Superior temporal gyrus (tissue), 1 donor: ENCODE data around the gene AFTPH.

Experiments used
- DNase-seq: peaks from one replicate; pipeline ENCODE4 v3.0.0-alpha.2; 2016; ENCODE audit errors: extremely low spot score

AFTPH gene

DNA sequence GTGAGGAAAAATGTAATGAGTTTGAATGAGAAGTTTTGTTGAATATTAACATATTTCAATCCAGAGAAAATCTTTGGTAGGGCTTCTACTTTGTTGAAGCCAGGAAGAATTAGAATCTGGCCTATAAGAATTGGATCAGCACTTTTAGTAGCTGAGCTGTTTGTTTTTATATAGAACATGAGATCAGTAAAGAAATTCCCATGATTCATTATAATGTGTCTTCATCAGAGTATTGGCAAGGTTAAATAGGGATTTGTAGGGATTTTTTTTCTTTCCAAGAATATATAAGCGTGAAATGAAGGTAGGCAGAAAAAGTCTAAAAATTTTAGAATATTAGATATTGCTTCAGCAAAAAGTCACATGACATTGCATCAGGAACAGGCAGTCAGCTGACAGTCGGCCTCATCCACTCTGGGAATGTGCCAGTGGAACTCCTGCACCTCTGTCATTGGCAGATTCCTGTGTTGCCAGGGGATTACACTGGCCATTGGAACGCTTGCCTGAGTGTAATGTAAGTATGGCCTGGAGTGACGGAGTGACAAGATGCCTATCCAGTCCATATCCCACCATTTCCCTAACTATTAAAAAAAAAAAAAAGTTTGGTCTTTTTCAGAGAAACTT is 69.0 kb downstream of the AFTPH start:
- DNase-seq: no peak

- DNase-seq: no peak
These were observed 70.3 kb downstream of the AFTPH start for GRCh38 chr2:64594226-64594989.

GRCh38 chr2:64595397-64596176 is 71.5 kb downstream of the AFTPH start:
- DNase-seq: peak; percentile 68

- no peak for DNase-seq
These were observed 74.1 kb downstream of the AFTPH start for GRCh38 chr2:64598226-64598625.

GRCh38 chr2:64599469-64599868 is 75.3 kb downstream of the AFTPH start:
- no peak for DNase-seq

GRCh38 chr2:64601034-64601754 is 77.1 kb downstream of the AFTPH start:
- DNase-seq: no peak

DNA sequence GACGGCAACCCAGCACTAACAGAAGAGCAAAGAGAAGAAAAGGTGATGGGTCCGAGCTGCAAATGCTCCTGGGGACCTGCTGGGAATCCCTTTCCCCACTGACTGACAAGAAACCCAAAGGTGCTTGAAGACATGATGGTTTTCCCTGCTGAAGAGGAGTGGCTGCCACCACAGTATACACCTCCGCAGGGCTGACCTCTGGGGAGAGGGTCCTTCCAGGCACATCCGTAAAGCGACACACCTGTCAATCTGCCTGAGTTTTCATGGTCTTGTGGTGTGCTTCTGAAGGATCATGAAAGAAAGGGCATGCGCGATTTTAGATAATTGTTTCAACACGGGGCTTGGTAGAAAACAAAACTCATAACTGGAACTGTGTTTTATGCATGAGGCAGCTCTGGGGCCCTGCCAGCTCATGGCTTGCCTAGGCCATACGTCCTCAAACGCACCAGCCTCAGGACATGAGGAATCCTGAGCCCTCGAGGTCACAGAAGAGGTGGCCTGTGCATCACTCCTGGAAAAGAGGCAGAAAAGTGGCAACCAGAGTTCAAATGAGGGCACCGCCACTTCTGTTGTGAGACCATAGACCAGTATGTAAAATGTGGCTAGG is 77.8 kb downstream of the AFTPH start:
- DNase-seq: no peak

GRCh38 chr2:64602436-64602835 is 78.3 kb downstream of the AFTPH start:
- no peak for DNase-seq

DNA sequence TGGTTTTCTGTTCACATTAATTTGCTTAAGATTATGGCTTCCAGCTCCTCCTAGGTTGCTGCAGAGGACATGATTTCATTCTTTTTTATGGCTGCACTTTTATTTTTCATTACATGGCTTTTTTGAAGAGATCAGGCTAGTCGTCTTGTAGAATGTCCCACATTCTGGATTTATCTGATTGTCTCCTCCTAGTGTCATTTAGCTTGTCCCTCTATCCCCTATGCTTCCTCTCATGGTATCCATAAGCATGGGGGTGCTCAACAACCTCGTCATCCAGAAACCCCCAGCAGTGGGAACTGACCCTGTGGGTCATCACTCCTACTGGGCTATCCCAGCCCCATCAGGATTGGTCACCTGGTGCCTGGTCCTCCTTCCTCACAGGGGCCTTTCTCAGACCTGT is 80.0 kb downstream of the AFTPH start:
- no peak for DNase-seq

GRCh38 chr2:64605026-64605471 is 80.9 kb downstream of the AFTPH start:
- DNase-seq: no peak

DNA sequence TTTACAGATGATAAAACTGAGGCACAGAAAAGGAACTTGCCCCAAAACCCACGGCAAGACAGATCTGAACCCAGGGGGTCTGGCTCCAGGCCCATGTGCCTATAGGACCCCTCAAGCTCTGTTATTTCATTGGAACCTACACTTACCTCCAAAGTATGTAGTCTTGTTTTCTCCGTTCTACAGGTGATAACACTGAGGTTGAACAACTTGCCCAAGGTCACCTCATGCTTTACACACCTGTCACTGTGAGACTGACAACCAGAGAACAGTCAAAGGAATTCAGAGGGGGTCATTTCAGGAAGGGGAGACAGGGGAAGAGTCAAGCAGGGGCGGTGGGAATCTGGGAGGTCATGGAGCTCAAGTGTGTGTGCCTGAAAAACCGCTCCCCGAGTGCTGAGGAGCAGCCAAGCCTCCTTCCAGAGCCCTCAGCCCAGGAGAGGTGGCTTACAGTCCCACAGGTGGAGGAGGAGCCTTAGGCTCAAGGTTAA is 81.9 kb downstream of the AFTPH start:
- no peak for DNase-seq

DNA sequence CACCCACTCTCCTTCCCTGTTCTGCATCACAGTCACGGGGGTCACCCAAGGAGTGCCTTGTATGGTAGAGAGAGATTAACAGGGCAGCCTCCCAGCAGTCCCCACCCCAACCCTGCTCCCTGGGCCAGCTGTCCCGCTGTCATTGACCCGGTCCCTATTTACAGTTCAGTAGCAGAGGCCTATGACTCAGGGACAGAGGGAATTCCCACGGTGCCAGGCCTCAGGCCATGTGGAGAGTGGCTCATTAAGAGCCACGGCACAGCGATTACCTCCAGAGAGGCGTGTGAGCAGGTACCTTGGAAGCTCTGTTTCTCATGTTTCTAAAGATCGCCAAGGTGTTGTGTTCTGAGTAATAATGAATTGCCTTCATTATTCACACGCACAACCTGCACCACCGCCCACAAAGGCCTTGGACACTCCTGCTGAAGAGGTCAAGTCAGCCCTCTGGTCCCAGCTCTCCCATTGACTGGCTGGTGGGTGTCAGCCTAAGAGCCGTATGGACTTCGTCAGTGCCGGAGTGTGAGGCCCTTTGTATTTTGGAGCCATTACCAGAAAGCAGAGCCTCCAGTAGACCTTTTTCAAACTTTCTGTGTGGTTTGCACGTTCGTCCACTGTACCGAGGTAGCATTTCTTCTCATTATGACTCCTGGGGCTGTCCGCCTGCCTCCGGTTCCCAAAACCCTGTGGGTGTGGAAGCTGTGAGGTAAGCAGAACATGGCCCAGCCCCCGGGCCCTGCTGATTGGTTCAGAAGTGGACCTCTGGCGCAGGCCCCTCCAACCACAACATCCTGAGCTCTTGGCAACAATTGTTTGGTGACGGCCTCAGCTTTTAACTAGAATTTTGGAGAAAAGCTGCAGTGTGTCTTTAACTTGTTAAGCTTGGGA is 82.6 kb downstream of the AFTPH start:
- DNase-seq: no peak

DNA sequence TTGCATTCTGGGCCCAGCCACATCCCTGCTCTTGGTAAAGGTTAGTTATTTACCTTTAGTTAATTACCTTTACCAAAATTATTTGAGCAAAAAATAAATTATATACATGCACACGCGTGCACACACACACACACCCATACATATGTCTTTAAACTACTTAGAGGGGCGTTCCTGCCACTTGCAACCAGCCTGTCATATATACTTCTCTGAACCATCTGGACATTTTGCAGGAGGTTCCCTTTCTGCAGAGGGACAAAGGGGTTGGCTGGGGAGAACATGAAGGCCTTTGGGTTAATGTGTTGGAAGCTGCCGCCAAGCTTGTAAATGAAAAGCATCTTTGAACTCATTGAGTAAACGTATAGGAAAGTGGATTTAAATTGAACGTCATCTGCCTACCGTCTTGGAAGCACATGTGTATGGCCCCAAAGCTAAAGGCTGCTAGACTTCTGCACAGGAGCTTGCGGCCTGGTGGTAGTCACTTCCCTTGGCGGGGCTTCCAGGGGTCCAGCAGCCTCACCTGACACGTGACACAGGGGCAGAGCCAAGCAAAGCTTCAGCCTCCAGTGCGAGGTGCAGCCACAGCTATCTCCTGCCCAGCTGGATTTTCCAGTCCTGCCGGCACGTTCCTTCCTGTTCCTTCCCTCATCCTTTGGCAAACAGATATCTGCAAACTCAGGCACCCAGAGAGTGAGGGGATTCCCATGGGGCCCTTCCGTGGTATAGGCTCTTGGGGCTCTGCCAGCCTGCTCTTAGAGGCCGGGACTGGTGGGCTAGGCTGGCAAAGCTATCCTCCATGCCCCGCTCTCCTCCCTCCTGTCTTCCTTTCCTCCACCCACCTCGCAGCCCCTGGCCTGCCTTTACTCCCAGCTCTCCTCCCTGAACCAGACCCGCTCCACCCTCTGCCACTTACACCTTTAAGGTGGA is 83.5 kb downstream of the AFTPH start:
- DNase-seq: no peak

DNA sequence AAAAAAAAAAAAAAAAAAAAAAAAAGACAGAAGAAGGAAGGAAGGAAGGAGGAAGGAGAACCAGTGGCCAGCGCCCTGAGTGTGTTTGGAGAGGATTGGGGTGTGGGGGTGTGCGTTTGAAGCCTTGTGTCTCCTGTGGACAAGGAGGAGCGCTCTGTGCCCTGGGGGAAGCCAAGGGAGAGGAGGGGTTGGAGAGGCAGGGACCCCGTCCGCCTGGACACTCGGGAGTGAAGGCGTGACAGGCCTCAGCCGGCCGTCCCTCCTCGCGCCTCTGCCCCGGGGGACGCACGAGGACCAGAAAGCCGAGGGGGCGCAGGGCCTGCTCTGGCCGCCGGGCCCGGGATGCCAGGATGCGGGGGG is 84.7 kb downstream of the AFTPH start:
- DNase-seq: no peak

DNA sequence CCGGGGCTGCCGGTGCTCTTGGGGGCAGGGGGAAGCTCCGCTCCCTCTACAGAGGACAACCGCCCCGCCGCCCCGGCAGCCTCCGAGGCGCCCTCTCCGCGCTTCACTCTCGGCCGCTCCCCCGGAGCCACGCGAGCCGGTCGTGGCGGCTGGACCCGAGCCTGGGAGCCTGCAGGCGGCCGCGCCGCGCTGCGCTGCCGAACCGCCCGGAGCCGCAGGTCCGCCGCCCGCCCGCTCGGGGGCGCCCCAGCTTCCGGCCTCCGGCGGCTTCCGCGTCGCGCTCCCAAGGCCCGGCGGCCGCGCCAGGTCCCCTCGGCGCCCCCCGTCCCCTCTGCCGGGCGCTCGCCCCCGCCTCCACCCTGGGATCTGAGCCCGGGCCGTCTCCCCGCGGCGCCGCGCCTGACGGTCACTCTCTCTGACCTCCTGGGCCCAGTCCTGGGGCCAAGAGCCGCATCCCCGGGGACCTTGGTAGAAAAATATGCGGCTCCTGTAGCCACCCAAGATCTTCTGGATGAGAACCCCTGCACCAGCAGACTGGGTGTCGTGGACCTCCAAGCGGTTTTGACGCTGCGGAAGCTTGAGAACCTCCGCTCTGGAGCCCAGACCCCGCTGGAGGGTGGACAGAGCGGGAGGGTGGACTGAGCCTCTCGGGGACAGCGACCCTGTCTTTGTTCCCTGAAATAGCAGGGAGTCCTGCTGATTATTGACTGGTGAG is 85.3 kb downstream of the AFTPH start:
- no peak for DNase-seq

DNA sequence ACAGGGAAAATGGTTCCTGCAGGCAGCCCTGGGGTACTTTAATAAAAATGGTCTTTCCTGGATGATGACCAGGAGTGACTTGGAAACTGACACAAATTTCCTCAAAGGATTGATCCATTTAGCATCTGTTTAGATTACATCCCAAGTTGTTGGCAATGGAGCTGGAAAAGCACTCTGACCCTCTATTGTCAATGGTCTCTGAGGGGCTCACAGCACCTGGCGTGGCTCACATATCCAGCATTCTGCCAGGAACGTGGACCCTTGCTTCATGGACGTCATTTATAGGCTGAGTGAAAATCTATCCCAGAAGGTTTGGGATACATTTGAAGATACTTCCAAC is 85.8 kb downstream of the AFTPH start:
- no peak for DNase-seq

DNA sequence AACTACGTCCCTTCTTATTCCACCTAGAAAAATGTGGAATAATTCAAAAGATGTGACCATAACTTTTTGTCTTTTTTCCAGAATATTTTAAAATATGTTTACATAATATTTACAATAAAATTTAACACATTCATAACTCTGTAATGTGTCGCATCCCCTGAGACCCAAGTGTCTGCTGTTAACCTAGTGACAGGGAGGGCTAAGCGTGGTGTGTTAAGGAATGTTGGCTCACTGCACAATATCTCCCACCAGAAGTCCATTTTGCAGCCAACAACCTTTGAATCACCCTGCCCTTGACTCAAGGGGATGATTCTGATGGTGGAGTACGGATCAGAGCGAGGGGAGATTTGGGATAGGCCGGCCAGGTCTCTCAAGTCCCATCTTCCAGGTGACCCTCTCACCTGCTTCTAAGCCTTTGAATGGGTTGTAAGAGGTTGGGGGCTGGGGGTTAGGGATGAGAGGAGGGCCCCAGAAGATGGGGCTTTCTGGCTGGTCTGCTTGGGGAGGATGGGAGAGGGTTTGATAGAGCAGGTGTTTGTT is 86.3 kb downstream of the AFTPH start:
- no peak for DNase-seq

GRCh38 chr2:64612575-64613195 is 88.6 kb downstream of the AFTPH start:
- DNase-seq: no peak
